Measurements from ENCODE around the gene JPH3.

DNA sequence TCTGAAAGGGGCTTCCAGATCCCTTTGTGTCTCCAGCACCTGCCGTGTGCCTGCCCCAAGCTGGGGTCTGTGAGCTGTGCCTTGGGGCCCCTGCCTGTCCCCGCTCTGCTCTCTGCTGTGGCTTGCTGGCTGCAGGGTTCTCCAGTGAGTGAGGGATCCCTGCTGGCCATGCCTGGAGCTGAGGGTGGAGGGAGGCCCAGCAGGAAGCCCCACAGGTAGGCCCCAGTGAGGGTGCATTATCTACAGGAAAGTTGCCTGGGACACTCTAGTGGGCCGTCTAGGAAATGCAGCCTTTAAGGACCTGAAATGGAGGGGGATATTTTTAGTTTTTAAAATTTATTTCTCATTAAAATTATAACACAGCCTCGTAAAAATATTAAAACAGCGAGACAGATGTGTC, 50.9 kb downstream of the JPH3 start:
- TF ChIP-seq YY1 (IDR thresholded peaks at IDR 0.05; ENCODE audit: insufficient read depth, insufficient read length) (no peak), SUZ12 (IDR thresholded peaks at IDR 0.05; ENCODE audit: extremely low read depth, insufficient read depth, insufficient read length) (no peak)
